Activated CD8-positive, alpha-beta memory T cell treated with anti-CD3 and anti-CD28 coated beads, Interleukin-2, amount 10 ng/mL, durations not matched to agents 7 days and 5 days (primary cell): Measurements from ENCODE around the gene ZNF213. TPM values are rescaled to one million over a fixed set of nuclear protein-coding genes. Genes with fewer than 3 reads are reported as not detected.
"Not testable (repeated sequence)": the region's sequence is repeated elsewhere in the genome, so short reads cannot be mapped to it uniquely, and the experiment has no call there.

Experiments used
- ATAC-seq: fragments of 150-1000 bp; cut with Tn5 transposase; one replicate; pipeline ENCODE4 v1.10.0; 2021; ENCODE audit warnings: moderate library complexity
- CTCF ChIA-PET: fragments of 350-600 bp; sonication (Branson Sonifier 250); formaldehyde crosslinking; loops from one replicate; lab custom pipeline; 2021; ENCODE audit warnings: antibody characterized with exemption; lab: Charles Lee
- DNase-seq: peaks from one replicate; pipeline ENCODE4 v3.0.0-alpha.2; 2020
- H3K27ac Mint-ChIP-seq: one replicate; pipeline ENCODE4 v1.8.0; 2021; ENCODE audit warnings: mild to moderate bottlenecking, mixed read lengths
- H3K27me3 Mint-ChIP-seq: one replicate; pipeline ENCODE4 v1.8.0; 2021; ENCODE audit warnings: mixed read lengths
- H3K36me3 Mint-ChIP-seq: one replicate; pipeline ENCODE4 v1.8.0; 2021; ENCODE audit warnings: mild to moderate bottlenecking, mixed read lengths
- H3K4me1 Mint-ChIP-seq: one replicate; pipeline ENCODE4 v1.8.0; 2021; ENCODE audit warnings: mixed read lengths
- H3K4me3 Mint-ChIP-seq: one replicate; pipeline ENCODE4 v1.8.0; 2021; ENCODE audit warnings: mild to moderate bottlenecking, moderate library complexity, mixed read lengths
- H3K9me3 Mint-ChIP-seq: one replicate; pipeline ENCODE4 v1.8.0; 2022; ENCODE audit warnings: low read depth, mixed read lengths
- total RNA-seq, 2 experiments: library from RNA; stranded (reverse); gene quantifications; one replicate each; pipeline ENCODE4 v1.2.3, GENCODE V29; 2021

The ZNF213 gene
- total RNA-seq, 2 experiments from 2014 or later, result 10.6 to 12.3 TPM

DNA sequence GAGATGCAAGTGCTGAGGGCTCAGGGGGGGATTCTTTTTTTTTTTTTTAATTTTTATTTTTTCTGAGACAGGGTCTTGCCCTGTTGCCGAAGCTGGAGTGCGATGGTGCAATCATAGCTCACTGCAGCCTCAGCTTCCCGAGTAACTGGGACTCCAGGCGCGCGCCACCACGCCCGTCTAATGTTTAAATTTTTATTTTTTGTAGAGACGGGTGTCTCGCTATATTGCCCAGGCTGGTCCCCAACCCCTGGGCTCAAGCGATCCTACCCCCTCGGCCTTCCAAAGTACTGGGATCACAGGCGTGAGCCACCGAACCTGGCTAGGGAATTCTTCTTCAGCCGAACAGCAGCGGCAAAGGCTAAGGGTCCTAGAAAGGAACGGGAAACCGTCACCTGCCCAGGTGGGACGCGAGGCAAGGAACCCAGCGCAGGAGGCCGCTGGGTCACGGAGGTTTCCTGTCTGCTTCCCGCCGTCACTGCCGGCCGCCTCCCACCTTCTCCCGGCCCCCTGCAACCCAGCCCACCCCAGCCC, 39.9 kb downstream of the ZNF213 start:
- Mint-ChIP-seq H3K4me3 (peak overlapping the region; percentile 61), H3K36me3 (no peaks in the 10 kb centered on the region), H3K4me1 (peaks cover 38% of the 10 kb centered on the region), H3K9me3 (no peaks in the 10 kb centered on the region), H3K27ac (no peak overlapping the region), H3K27me3 (peaks cover 86% of the 10 kb centered on the region)
- CTCF ChIA-PET, result interaction anchor here (1.1 to 1.9 kb wide), 7 partner anchors 8 to 147 kb away, joined by 3 to 10 read pairs (median 3); no protein-coding TSS in a partner anchor
- DNase-seq (no peak), ATAC-seq (no peak)

DNA sequence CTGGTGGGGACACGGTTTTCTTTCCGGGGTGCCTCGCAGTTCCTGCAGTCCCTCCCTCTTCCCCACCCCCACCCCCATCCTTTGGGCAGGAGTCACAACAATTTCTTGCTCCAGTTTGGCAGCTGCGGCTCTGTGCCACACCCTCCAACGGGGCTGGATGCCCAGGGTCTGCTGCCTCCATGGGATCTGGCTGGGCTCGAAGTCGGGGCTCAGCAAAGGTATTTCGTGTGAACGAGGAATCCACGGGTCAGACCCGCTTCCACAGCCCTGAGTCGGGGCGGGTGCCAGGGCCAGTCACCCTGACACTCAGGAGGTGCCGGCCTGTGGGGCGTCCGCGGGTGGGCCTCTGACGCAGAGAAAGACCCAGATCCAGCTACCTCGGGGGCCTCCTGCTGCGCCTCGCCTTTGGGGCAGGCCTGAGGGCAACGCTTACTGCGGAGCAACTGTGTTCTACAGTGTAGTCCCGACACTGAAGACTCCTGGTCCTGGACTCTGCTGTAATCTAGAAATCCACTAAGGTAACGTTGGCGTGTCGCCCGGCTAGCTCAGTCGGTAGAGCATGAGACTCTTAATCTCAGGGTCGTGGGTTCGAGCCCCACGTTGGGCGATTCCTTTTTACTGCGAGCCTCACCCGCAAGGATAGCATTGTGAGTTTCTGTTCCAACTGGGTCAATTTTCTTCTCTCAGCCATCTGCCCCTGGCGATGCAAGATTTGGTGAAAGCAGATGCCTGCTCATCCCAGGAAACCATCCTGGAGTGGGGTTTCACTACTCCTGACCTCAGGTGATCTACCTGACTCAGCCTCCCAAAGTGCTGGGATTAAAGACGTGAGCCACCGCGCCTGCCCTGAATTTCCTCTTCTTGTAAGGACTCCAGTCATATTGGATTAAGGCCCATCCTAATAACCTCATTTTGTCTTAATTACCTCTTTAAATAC, 40.6 kb downstream of the ZNF213 start:
- DNase-seq, result no peak
- H3K36me3 Mint-ChIP-seq, result no peaks in the 10 kb centered on the region
- peaks cover 86% of the 10 kb centered on the region for H3K27me3 Mint-ChIP-seq
- peaks cover 37% of the 10 kb centered on the region for H3K4me1 Mint-ChIP-seq
- no peaks in the 10 kb centered on the region for H3K9me3 Mint-ChIP-seq
- H3K27ac Mint-ChIP-seq, result no peak overlapping the region
- no peak for ATAC-seq
- no peak overlapping the region for H3K4me3 Mint-ChIP-seq
- CTCF ChIA-PET, result interaction anchor here (0.8 to 1.3 kb wide), 4 partner anchors 12 to 285 kb away, joined by 3 to 4 read pairs (median 3); partner anchors contain the start of gene OR1F1

DNA sequence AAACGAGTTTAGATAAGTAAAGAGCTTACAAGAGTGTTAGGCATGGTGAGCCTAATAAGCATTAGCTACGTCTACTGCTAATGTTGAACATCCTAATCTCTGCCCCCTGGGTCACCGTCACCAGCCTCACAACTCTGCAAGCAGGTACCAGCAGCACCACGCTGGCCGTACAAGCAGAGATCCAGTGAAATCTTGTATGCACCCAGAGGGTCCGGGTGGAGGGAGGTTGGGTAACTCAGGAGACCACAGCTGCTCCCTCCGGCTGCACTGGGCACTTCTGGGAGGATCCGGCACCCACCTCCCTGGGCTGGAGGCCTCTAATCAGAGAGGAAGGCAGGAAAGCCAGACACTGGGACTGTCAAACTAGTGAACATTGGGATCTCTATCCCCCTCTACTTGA, 44.8 kb downstream of the ZNF213 start:
- CTCF ChIA-PET, result interaction anchor here (1.1 kb wide), 1 partner anchor 29 kb away, joined by 4 read pairs; no protein-coding TSS in a partner anchor

GRCh38 chr16:3180445-3180878, 45.6 kb downstream of the ZNF213 start:
- DNase-seq (no peak), ATAC-seq (no peak)
- CTCF ChIA-PET, result no interaction called here
- no peak overlapping the region for H3K4me3 Mint-ChIP-seq
- H3K27ac Mint-ChIP-seq, result no peak overlapping the region
- peaks cover 88% of the 10 kb centered on the region for H3K27me3 Mint-ChIP-seq
- H3K9me3 Mint-ChIP-seq, result peaks cover 2% of the 10 kb centered on the region
- peaks cover 23% of the 10 kb centered on the region for H3K4me1 Mint-ChIP-seq
- H3K36me3 Mint-ChIP-seq, result peaks cover 5% of the 10 kb centered on the region

More for the DNA sequence above, 44.8 kb downstream of the ZNF213 start:
- Mint-ChIP-seq H3K9me3 (peaks cover 2% of the 10 kb centered on the region), H3K27me3 (peaks cover 96% of the 10 kb centered on the region), H3K4me3 (no peak overlapping the region), H3K27ac (no peak overlapping the region), H3K4me1 (peaks cover 27% of the 10 kb centered on the region), H3K36me3 (peaks cover 5% of the 10 kb centered on the region)
- ATAC-seq (no peak), DNase-seq (no peak)

DNA sequence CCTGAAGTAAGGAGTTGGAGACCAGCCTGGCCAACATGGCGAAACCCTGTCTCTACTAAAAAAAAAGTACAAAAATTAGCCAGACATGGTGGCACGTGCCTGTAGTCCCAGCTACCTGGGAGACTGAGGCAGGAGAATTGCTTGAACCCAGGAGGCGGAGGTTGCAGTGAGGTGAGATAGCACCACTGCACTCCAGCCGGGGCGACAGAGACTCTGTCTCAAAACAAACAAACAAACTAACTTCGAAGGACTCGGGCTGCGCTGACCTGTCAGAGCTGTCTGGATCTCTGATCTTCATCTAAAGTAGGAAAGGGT, 47.4 kb downstream of the ZNF213 start:
- H3K4me1 Mint-ChIP-seq, result peaks cover 24% of the 10 kb centered on the region
- H3K27me3 Mint-ChIP-seq, result peaks cover 88% of the 10 kb centered on the region
- peak overlapping the region; percentile 65 for H3K4me3 Mint-ChIP-seq
- CTCF ChIA-PET, result interaction anchor here (0.7 to 2.0 kb wide), 7 partner anchors 8 to 279 kb away, joined by 3 to 10 read pairs (median 4); no protein-coding TSS in a partner anchor
- not testable (repeated sequence) for H3K36me3 Mint-ChIP-seq, H3K9me3 Mint-ChIP-seq, DNase-seq, ATAC-seq
- H3K27ac Mint-ChIP-seq, result peak overlapping the region; percentile 49

DNA sequence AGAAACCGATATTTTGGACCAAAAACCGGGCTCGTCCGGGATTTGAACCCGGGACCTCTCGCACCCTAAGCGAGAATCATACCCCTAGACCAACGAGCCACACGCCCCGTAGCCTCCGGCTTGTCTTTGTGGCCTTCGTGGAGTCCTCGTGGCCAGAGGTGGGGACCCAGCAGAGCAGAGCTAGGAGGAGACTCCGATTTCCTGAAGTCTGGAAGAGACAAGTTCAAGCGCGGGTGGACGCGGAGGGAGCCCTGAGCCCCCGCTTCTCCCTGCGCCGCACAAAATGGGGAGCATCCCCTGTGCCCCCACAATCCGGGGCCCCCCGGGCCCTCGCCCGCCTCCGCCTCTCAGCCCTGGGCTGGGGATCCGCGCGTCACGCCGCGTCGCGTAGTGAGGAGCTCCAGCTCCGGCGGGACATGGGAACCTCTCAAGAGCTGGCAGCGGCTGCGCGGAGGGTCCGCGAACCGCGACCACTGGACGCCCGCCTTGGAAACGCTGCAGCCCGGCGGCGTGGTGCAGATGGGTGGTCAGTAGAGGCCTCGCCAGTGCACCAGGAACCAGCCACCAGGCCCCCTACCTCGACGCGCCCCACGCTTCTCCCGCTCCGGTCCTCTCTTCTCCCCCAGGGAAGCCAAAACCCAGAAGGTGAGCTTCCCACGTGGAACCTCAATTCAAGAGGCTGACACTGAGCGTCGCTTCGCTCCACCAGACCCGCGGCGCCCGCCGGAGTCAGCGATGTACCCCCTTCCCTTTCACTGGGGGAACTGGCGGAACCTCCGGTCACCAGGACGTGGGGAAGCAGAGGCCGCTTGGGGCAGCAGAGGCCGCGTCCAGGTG, 48.0 kb downstream of the ZNF213 start:
- DNase-seq (peak; percentile 68), ATAC-seq (peak; percentile 58)
- Mint-ChIP-seq H3K4me1 (peaks cover 30% of the 10 kb centered on the region), H3K9me3 (peaks cover 2% of the 10 kb centered on the region), H3K4me3 (peak overlapping the region; percentile 65), H3K36me3 (peaks cover 7% of the 10 kb centered on the region), H3K27ac (peak overlapping the region; percentile 65), H3K27me3 (peaks cover 88% of the 10 kb centered on the region)
- CTCF ChIA-PET, result interaction anchor here (0.8 to 2.1 kb wide), 10 partner anchors 8 to 318 kb away, joined by 3 to 11 read pairs (median 4); partner anchors contain the start of genes CLUAP1 and ZNF213

- H3K27ac Mint-ChIP-seq, result peak overlapping the region; percentile 70
- CTCF ChIA-PET, result interaction anchor here (1.0 to 2.1 kb wide), 10 partner anchors 10 to 317 kb away, joined by 3 to 11 read pairs (median 4); partner anchors contain the start of genes CLUAP1 and ZNF213
- peak overlapping the region; percentile 65 for H3K4me3 Mint-ChIP-seq
- H3K36me3 Mint-ChIP-seq, result peaks cover 7% of the 10 kb centered on the region
- peaks cover 36% of the 10 kb centered on the region for H3K4me1 Mint-ChIP-seq
- DNase-seq (no peak), ATAC-seq (no peak)
- peaks cover 2% of the 10 kb centered on the region for H3K9me3 Mint-ChIP-seq
- H3K27me3 Mint-ChIP-seq, result peaks cover 86% of the 10 kb centered on the region
Observed at GRCh38 chr16:3183445-3184139, 48.8 kb downstream of the ZNF213 start.

- H3K4me1 Mint-ChIP-seq, result peaks cover 62% of the 10 kb centered on the region
- peaks cover 2% of the 10 kb centered on the region for H3K9me3 Mint-ChIP-seq
- H3K27ac Mint-ChIP-seq, result peak overlapping the region; percentile 77
- H3K27me3 Mint-ChIP-seq, result peaks cover 89% of the 10 kb centered on the region
- H3K36me3 Mint-ChIP-seq, result peaks cover 11% of the 10 kb centered on the region
- DNase-seq, result no peak
- H3K4me3 Mint-ChIP-seq, result peak overlapping the region; percentile 64
- CTCF ChIA-PET, result interaction anchor here (0.7 to 1.1 kb wide), 4 partner anchors 11 to 155 kb away, joined by 3 read pairs; no protein-coding TSS in a partner anchor
- ATAC-seq, result no peak
Observed at GRCh38 chr16:3186946-3187690, 52.3 kb downstream of the ZNF213 start.

- DNase-seq (peak; percentile 91), ATAC-seq (peak; percentile 58)
- peaks cover 2% of the 10 kb centered on the region for H3K9me3 Mint-ChIP-seq
- H3K27ac Mint-ChIP-seq, result peak within 1 kb of the TSS; percentile 77
- peaks cover 56% of the 10 kb centered on the region for H3K4me1 Mint-ChIP-seq
- H3K27me3 Mint-ChIP-seq, result peaks cover 86% of the 10 kb centered on the region
- H3K36me3 Mint-ChIP-seq, result peaks cover 11% of the 10 kb centered on the region
- CTCF ChIA-PET, result interaction anchor here (0.7 to 1.9 kb wide), 5 partner anchors 12 to 156 kb away, joined by 3 to 9 read pairs (median 3); no protein-coding TSS in a partner anchor
- peak within 1 kb of the TSS; percentile 68 for H3K4me3 Mint-ChIP-seq
Observed at GRCh38 chr16:3187798-3188674, 53.2 kb downstream of the ZNF213 start, which contains the start of gene OR1F1. Gene OR1F1, plus strand, starts transcription at chr16:3188204.

GRCh38 chr16:3188675-3188924, 53.8 kb downstream of the ZNF213 start:
- H3K4me1 Mint-ChIP-seq, result peaks cover 52% of the 10 kb centered on the region
- peak overlapping the region; percentile 68 for H3K4me3 Mint-ChIP-seq
- CTCF ChIA-PET, result interaction anchor here (0.8 to 1.9 kb wide), 3 partner anchors 23 to 77 kb away, joined by 3 to 9 read pairs (median 4); no protein-coding TSS in a partner anchor
- peak overlapping the region; percentile 72 for H3K27ac Mint-ChIP-seq
- H3K27me3 Mint-ChIP-seq, result peaks cover 86% of the 10 kb centered on the region
- peaks cover 11% of the 10 kb centered on the region for H3K36me3 Mint-ChIP-seq
- ATAC-seq (no peak), DNase-seq (no peak)
- H3K9me3 Mint-ChIP-seq, result peaks cover 2% of the 10 kb centered on the region
